Hematopoietic multipotent progenitor cell (in vitro differentiated cells): Measurements from ENCODE around the gene PRMT9. TPM values are rescaled to one million over a fixed set of nuclear protein-coding genes. Genes with fewer than 3 reads are reported as not detected.

Source experiments
- total RNA-seq: library from RNA; depleted of rRNA; stranded (reverse); fragments of >200 nt; gene quantifications from one replicate; pipeline ENCODE4 v1.2.3, GENCODE V29; 2012

The PRMT9 gene
- total RNA-seq, 1 donor = 11.3 TPM

Other genes starting within 250 kb of the PRMT9 start
- gene EDNRA, start 203.1 kb downstream of the PRMT9 start, total RNA-seq = not detected
- 25.9 TPM for gene TMEM184C, start 66.8 kb downstream of the PRMT9 start, total RNA-seq
- 4.8 TPM for gene ARHGAP10, start 47.9 kb upstream of the PRMT9 start, total RNA-seq